ENCODE measurements around the gene NFIB.

NFIB gene

GRCh38 chr9:14288433-14288832 is 25.5 kb downstream of the NFIB start:
- H3K27ac Mint-ChIP-seq = no peak overlapping the region
- ATAC-seq = no peak
- no peaks in the 10 kb centered on the region for H3K36me3 Mint-ChIP-seq
- no peaks in the 10 kb centered on the region for H3K9me3 Mint-ChIP-seq
- no peaks in the 10 kb centered on the region for H3K4me1 Mint-ChIP-seq
- DNase-seq (ENCODE audit: low spot score in 2 of 2) = no peak
- no peak overlapping the region for H3K4me3 Mint-ChIP-seq

GRCh38 chr9:14286121-14286520 is 27.8 kb downstream of the NFIB start:
- DNase-seq (ENCODE audit: low spot score in 2 of 2) (no peak), ATAC-seq (no peak)
- H3K4me1 Mint-ChIP-seq = no peaks in the 10 kb centered on the region
- H3K4me3 Mint-ChIP-seq = no peak overlapping the region
- no peaks in the 10 kb centered on the region for H3K9me3 Mint-ChIP-seq
- H3K36me3 Mint-ChIP-seq = no peaks in the 10 kb centered on the region
- no peak overlapping the region for H3K27ac Mint-ChIP-seq

GRCh38 chr9:14283276-14283675 is 30.7 kb downstream of the NFIB start:
- H3K27ac Mint-ChIP-seq = no peak overlapping the region
- no peaks in the 10 kb centered on the region for H3K4me1 Mint-ChIP-seq
- no peak for ATAC-seq
- H3K4me3 Mint-ChIP-seq = no peak overlapping the region
- H3K36me3 Mint-ChIP-seq = no peaks in the 10 kb centered on the region
- no peaks in the 10 kb centered on the region for H3K9me3 Mint-ChIP-seq
- no peak for DNase-seq (ENCODE audit: low spot score in 2 of 2)

- no peaks in the 10 kb centered on the region for H3K36me3 Mint-ChIP-seq
- no peak overlapping the region for H3K4me3 Mint-ChIP-seq
- ATAC-seq = no peak
- H3K27ac Mint-ChIP-seq = no peak overlapping the region
- H3K9me3 Mint-ChIP-seq = no peaks in the 10 kb centered on the region
- no peak for DNase-seq (ENCODE audit: low spot score in 2 of 2)
- H3K4me1 Mint-ChIP-seq = no peaks in the 10 kb centered on the region
These were observed 32.1 kb downstream of the NFIB start for GRCh38 chr9:14281876-14282275.

- H3K4me1 Mint-ChIP-seq = no peaks in the 10 kb centered on the region
- DNase-seq (ENCODE audit: low spot score in 2 of 2) (no peak), ATAC-seq (no peak)
- no peaks in the 10 kb centered on the region for H3K9me3 Mint-ChIP-seq
- no peak overlapping the region for H3K4me3 Mint-ChIP-seq
- no peak overlapping the region for H3K27ac Mint-ChIP-seq
- H3K36me3 Mint-ChIP-seq = no peaks in the 10 kb centered on the region
These were observed 32.7 kb downstream of the NFIB start for GRCh38 chr9:14281136-14281795.

GRCh38 chr9:14279671-14280070 is 34.3 kb downstream of the NFIB start:
- Mint-ChIP-seq H3K36me3 (no peaks in the 10 kb centered on the region), H3K4me3 (no peak overlapping the region), H3K4me1 (no peaks in the 10 kb centered on the region), H3K9me3 (no peaks in the 10 kb centered on the region), H3K27ac (no peak overlapping the region)
- no peak for ATAC-seq
- no peak for DNase-seq (ENCODE audit: low spot score in 2 of 2)

GRCh38 chr9:14278291-14278721 is 35.6 kb downstream of the NFIB start:
- H3K27ac Mint-ChIP-seq = no peak overlapping the region
- no peaks in the 10 kb centered on the region for H3K9me3 Mint-ChIP-seq
- ATAC-seq (no peak), DNase-seq (ENCODE audit: low spot score in 2 of 2) (no peak)
- H3K4me3 Mint-ChIP-seq = no peak overlapping the region
- H3K4me1 Mint-ChIP-seq = peaks cover 6% of the 10 kb centered on the region
- no peaks in the 10 kb centered on the region for H3K36me3 Mint-ChIP-seq

GRCh38 chr9:14277761-14278160 is 36.2 kb downstream of the NFIB start:
- Mint-ChIP-seq H3K36me3 (no peaks in the 10 kb centered on the region), H3K4me1 (peaks cover 6% of the 10 kb centered on the region)
- ATAC-seq = no peak

GRCh38 chr9:14277244-14277643 is 36.7 kb downstream of the NFIB start:
- Mint-ChIP-seq H3K36me3 (no peaks in the 10 kb centered on the region), H3K27ac (no peak overlapping the region), H3K4me1 (peaks cover 6% of the 10 kb centered on the region), H3K4me3 (no peak overlapping the region), H3K9me3 (no peaks in the 10 kb centered on the region)
- ATAC-seq (no peak), DNase-seq (ENCODE audit: low spot score in 2 of 2) (no peak)

More at GRCh38 chr9:14277761-14278160, 36.2 kb downstream of the NFIB start:
- Mint-ChIP-seq H3K9me3 (no peaks in the 10 kb centered on the region), H3K27ac (no peak overlapping the region), H3K4me3 (no peak overlapping the region)
- DNase-seq (ENCODE audit: low spot score in 2 of 2) = no peak

GRCh38 chr9:14275331-14275730 is 38.6 kb downstream of the NFIB start:
- H3K4me3 Mint-ChIP-seq = no peak overlapping the region
- no peak for DNase-seq (ENCODE audit: low spot score in 2 of 2)
- H3K36me3 Mint-ChIP-seq = no peaks in the 10 kb centered on the region
- no peak overlapping the region for H3K27ac Mint-ChIP-seq
- ATAC-seq = no peak
- peaks cover 6% of the 10 kb centered on the region for H3K4me1 Mint-ChIP-seq
- no peaks in the 10 kb centered on the region for H3K9me3 Mint-ChIP-seq

- DNase-seq (ENCODE audit: low spot score in 2 of 2) (no peak), ATAC-seq (no peak)
- Mint-ChIP-seq H3K27ac (no peak overlapping the region), H3K9me3 (no peaks in the 10 kb centered on the region), H3K36me3 (no peaks in the 10 kb centered on the region), H3K4me1 (peaks cover 6% of the 10 kb centered on the region), H3K4me3 (no peak overlapping the region)
These were observed 40.2 kb downstream of the NFIB start for GRCh38 chr9:14273696-14274121.

- Mint-ChIP-seq H3K36me3 (no peaks in the 10 kb centered on the region), H3K4me1 (peaks cover 6% of the 10 kb centered on the region), H3K9me3 (peaks cover 3% of the 10 kb centered on the region), H3K4me3 (no peak overlapping the region), H3K27ac (no peak overlapping the region)
- no peak for ATAC-seq
- DNase-seq (ENCODE audit: low spot score in 2 of 2) = no peak
These were observed 40.9 kb downstream of the NFIB start for GRCh38 chr9:14272927-14273528.

GRCh38 chr9:14271093-14271673 is 42.8 kb downstream of the NFIB start:
- no peak overlapping the region for H3K4me3 Mint-ChIP-seq
- H3K27ac Mint-ChIP-seq = no peak overlapping the region
- no peak for DNase-seq (ENCODE audit: low spot score in 2 of 2)

GRCh38 chr9:14270358-14271092 is 43.4 kb downstream of the NFIB start:
- DNase-seq (ENCODE audit: low spot score in 2 of 2) (no peak), ATAC-seq (no peak)
- no peak overlapping the region for H3K27ac Mint-ChIP-seq
- H3K36me3 Mint-ChIP-seq = no peaks in the 10 kb centered on the region
- peaks cover 3% of the 10 kb centered on the region for H3K9me3 Mint-ChIP-seq
- peaks cover 6% of the 10 kb centered on the region for H3K4me1 Mint-ChIP-seq
- no peak overlapping the region for H3K4me3 Mint-ChIP-seq

More at GRCh38 chr9:14271093-14271673, 42.8 kb downstream of the NFIB start:
- peaks cover 3% of the 10 kb centered on the region for H3K9me3 Mint-ChIP-seq
- ATAC-seq = no peak
- H3K4me1 Mint-ChIP-seq = peaks cover 6% of the 10 kb centered on the region
- H3K36me3 Mint-ChIP-seq = no peaks in the 10 kb centered on the region

GRCh38 chr9:14269916-14270315 is 44.0 kb downstream of the NFIB start:
- no peak overlapping the region for H3K4me3 Mint-ChIP-seq
- peaks cover 6% of the 10 kb centered on the region for H3K4me1 Mint-ChIP-seq
- ATAC-seq (no peak), DNase-seq (ENCODE audit: low spot score in 2 of 2) (no peak)
- H3K36me3 Mint-ChIP-seq = no peaks in the 10 kb centered on the region
- H3K9me3 Mint-ChIP-seq = peaks cover 3% of the 10 kb centered on the region
- H3K27ac Mint-ChIP-seq = no peak overlapping the region
